GM18951 (cell line): ENCODE data around the gene PRRG3.

Source experiments
- POLR2A ChIP-seq: IDR thresholded peaks from 4 replicates; pipeline ENCODE4 v1.6.1; 2011; ENCODE audit warnings: mild to moderate bottlenecking; ENCODE audit not compliant: insufficient read length, insufficient read depth; ENCODE audit errors: extremely low read depth
- in situ Hi-C: fragments of 300-500 bp; cut with MboI; formaldehyde crosslinking; loops from one replicate; pipeline ENCODE4 v1.12.0; 2022; ENCODE audit warnings: low sequenced_read_pairs, mixed read lengths, inconsistent platforms; ENCODE audit not compliant: unreplicated experiment

The PRRG3 gene

GRCh38 chrX:151713849-151714248 lies 18.6 kb downstream of the PRRG3 start:
- no peak for TF ChIP-seq POLR2A
- in situ Hi-C loops: no loop called here

- in situ Hi-C loops: no loop called here
- TF ChIP-seq POLR2A: no peak
Observed at GRCh38 chrX:151714362-151714761, 19.1 kb downstream of the PRRG3 start.

- in situ Hi-C loops: no loop called here
- no peak for TF ChIP-seq POLR2A
Observed at GRCh38 chrX:151715752-151716151, 20.5 kb downstream of the PRRG3 start, which contains the start of gene FATE1. FATE1 (plus strand) TSS chrX:151716035; CDS start chrX:151716120, 85 bp downstream.

GRCh38 chrX:151722241-151722846 lies 27.1 kb downstream of the PRRG3 start:
- in situ Hi-C loops: no loop called here
- no peak for TF ChIP-seq POLR2A

GRCh38 chrX:151723156-151723760 lies 28.0 kb downstream of the PRRG3 start:
- TF ChIP-seq POLR2A: no peak
- in situ Hi-C loops: no loop called here

GRCh38 chrX:151724563-151725337 lies 29.5 kb downstream of the PRRG3 start:
- in situ Hi-C loops: loop anchor here (25.0 kb wide), 1 partner anchor 913 kb away; the partner anchor contains the start of gene GABRQ
- no peak for TF ChIP-seq POLR2A

- in situ Hi-C loops: loop anchor here (25.0 kb wide), 1 partner anchor 912 kb away; the partner anchor contains the start of gene GABRQ
- TF ChIP-seq POLR2A: no peak
Observed at GRCh38 chrX:151725338-151725614, 30.0 kb downstream of the PRRG3 start.

DNA sequence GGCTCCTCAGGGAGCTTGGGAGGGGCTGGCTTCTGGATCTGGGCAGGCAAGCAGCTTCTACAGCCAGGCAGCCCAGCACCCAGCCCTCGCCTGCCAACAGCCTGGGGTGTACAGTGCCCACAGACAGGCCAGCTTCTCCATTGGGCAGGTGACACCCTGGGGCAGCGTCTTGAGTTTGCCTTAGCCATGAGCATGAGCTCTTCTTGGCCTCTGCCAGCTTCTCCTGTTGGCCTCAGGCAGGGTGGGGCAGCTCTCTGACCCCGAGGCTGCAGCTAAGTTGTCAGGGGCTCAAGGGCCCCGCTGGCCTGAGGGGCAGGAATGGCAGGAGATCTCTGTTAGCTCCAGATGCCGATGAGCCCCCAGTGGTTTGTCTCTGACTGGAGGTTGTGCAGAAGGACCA lies 31.5 kb downstream of the PRRG3 start:
- TF ChIP-seq POLR2A: no peak
- in situ Hi-C loops: loop anchor here (25.0 kb wide), 1 partner anchor 911 kb away; the partner anchor contains the start of gene GABRQ

GRCh38 chrX:151727346-151727745 lies 32.1 kb downstream of the PRRG3 start:
- in situ Hi-C loops: loop anchor here (25.0 kb wide), 1 partner anchor 910 kb away; the partner anchor contains the start of gene GABRQ
- no peak for TF ChIP-seq POLR2A

GRCh38 chrX:151729056-151729725 lies 33.9 kb downstream of the PRRG3 start:
- in situ Hi-C loops: loop anchor here (25.0 kb wide), 1 partner anchor 908 kb away; the partner anchor contains the start of gene GABRQ
- no peak for TF ChIP-seq POLR2A

- in situ Hi-C loops: loop anchor here (25.0 kb wide), 1 partner anchor 903 kb away; the partner anchor contains the start of gene GABRQ
- TF ChIP-seq POLR2A: no peak
Observed at GRCh38 chrX:151734446-151734845, 39.2 kb downstream of the PRRG3 start, which contains the start of gene CNGA2. CNGA2 (plus strand) TSS chrX:151734746; CDS start chrX:151738484, 3,738 bp downstream.

GRCh38 chrX:151735219-151735618 lies 40.0 kb downstream of the PRRG3 start:
- in situ Hi-C loops: loop anchor here (25.0 kb wide), 1 partner anchor 902 kb away; the partner anchor contains the start of gene GABRQ
- no peak for TF ChIP-seq POLR2A

DNA sequence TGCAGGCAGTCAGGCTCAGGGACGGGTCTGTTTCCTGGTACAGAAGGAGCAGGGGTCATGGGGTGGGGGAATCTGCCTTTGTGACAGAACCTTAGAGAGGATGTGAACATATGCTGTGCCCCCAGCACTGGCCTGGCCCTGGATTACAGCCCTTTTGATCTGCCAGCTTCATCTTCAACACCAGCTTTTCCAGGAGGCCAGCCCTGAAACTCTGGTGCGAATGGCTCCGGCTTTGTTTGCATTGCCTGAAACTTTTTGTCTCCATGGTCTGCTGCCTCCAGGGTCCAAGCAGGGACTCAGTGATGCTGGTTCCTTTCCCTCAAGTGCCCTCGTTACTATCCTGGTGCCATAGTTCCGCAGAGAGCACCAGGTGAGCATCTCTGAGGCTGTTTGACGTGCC lies 41.4 kb downstream of the PRRG3 start:
- in situ Hi-C loops: loop anchor here (25.0 kb wide), 1 partner anchor 901 kb away; the partner anchor contains the start of gene GABRQ

More for the DNA sequence above, 41.4 kb downstream of the PRRG3 start:
- no peak for TF ChIP-seq POLR2A
